GM19467 (cell line): ENCODE results near the gene STAU1.
"Not testable (repeated sequence)": the region's sequence is repeated elsewhere in the genome, so short reads cannot be mapped to it uniquely, and the experiment has no call there.

Experiments used
- ATAC-seq: cut with Tn5 transposase; IDR thresholded peaks from one replicate; pipeline ENCODE4 v1.9.1; 2021; ENCODE audit warnings: mild to moderate bottlenecking, moderate library complexity; ENCODE audit not compliant: unreplicated experiment

The STAU1 gene

GRCh38 chr20:49203746-49204145, 15.6 kb upstream of the STAU1 start:
- no peak for ATAC-seq

- no peak for ATAC-seq
Measured at GRCh38 chr20:49203011-49203410, 14.9 kb upstream of the STAU1 start.

- no peak for ATAC-seq
Measured at GRCh38 chr20:49199729-49200293, 11.7 kb upstream of the STAU1 start.

GRCh38 chr20:49192944-49193518, 4.9 kb upstream of the STAU1 start:
- ATAC-seq, result not testable (repeated sequence)

DNA sequence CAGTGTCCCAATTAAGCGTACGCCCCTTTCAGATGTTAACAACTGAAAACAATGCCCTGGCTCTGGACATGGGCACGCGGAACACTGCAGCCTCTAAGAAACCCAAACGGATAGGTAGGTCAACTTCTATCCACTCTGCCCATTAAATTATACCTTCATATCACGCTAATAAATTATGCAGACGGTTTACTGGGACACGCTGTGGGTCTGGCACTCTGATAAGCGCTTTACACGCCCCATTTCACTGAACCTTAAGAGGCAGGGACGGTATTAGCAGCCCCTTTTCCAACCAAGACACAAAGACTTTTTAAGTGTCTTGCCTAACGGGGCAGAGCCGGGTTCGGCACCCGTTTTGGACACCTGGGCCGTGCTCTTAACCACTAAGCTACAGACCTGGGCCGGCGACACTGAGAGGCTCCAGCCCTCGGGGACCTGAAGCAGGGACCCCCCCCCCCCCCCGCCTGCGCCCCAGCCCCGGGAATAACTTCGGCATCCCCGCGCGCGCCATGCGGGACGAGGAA, 744 bp downstream of the STAU1 start:
- no peak for ATAC-seq

GRCh38 chr20:49186535-49187329, 1.4 kb downstream of the STAU1 start:
- ATAC-seq, result no peak

DNA sequence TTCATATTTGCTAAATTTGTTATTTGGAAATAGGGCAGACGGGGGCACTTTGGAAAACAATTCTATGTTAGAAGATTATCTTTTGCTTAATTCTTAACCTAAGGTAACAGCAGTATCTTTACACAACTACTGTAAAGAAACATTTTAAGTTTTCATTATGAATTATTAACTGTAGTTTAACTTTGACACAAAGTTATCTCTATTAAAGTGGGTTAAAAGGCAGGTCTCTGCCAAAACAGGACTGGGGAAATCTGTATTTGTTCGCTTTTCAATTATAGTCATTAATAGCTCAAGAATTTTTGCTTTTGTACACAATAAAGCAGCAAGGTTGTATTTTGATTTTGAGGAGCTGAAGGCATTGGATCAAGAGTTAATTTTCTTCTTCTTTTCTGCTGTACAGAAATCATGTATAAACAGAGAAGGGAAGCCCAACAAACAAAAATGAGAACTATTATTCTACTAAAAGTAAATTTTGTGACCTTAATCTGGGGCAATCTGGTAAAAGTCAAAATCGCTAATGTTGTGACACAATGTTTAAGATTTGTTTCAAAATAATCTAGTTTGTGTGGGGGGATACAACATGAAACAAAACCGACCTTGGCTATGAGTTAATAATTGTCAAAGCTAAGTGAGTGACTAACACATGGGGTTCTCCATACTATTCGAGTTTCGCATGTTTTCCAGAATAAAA, 2.9 kb downstream of the STAU1 start:
- ATAC-seq, result no peak

GRCh38 chr20:49184691-49185070, 3.5 kb downstream of the STAU1 start:
- ATAC-seq, result no peak

DNA sequence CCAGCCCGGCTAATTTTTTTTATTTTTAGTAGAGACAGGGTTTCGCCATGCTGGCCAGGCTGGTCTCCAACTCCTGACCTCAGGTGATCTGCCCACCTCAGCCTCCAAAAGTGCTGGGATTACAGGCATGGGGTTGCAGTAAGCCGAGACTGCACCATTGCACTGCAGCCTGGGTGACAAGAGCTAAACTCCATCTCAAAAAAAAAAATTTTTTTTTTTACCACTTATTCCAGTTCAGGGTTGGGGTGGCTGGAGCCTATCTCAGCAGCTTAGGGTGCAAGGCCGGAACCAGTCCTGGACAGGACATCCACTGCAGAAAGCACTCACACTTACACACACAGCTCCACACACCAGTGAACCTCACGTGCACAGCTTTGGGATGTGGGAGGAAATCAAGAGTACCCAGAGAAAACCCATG, 4.0 kb downstream of the STAU1 start:
- not testable (repeated sequence) for ATAC-seq

DNA sequence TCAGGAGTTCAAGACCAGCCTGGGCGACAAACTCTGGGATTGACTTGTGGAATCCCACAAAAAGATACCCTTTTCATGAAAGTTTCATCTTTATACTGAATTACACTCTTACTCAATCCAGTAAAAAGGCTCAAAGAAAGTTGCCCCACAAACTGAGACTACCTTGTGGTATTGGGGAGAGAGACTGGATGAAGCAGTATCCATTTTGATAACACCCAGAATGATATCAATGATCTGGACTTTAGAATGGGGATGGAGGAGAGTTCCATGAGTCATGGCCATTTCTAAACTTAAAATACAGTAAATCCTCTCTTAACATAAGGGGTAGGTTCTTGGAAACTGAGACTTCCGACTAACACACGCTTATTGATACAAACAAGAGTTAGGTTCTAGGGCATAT, 4.7 kb downstream of the STAU1 start:
- no peak for ATAC-seq

- no peak for ATAC-seq
Measured at GRCh38 chr20:49181265-49181877, 6.8 kb downstream of the STAU1 start.

DNA sequence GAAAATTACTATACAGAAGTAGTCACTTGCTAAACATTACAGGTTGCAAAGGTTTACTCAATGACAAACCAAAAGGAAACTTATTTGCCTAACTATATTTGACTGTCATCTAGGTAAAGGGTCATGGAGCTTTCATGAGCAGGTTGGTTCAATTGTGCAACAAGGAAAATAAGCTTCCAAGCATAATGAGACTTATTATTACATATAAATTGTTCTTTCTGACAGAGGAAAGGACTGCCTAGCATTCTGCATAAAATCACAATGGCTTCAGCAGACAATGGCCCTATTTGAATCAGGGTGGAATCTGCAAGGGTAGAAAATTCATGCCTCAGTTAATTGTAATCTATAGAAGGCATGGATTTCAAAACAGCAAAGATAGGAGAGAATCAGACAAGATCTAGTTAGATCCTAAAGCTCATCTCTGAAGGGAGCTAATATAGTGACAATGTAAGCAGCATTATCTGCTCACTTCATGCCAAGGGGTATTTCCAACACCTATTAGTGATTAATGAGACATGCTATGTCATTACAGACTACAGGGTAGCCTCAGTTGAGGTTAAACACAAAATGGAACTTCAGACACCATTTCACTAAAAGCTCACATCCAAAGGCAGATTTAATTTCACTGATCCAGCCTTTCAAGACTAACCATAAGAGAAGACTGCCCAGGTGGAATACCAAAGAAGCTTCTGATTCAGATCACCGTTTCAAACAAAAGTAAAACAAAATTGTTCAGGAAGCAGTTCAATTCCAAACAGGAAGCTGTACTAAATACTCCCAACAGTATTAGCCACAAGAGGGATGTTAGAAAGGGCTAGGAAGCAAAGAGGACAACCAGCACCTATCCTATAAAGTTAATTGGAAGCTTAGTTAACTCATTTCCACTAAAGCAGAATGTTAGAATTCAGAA, 8.5 kb downstream of the STAU1 start:
- no peak for ATAC-seq

DNA sequence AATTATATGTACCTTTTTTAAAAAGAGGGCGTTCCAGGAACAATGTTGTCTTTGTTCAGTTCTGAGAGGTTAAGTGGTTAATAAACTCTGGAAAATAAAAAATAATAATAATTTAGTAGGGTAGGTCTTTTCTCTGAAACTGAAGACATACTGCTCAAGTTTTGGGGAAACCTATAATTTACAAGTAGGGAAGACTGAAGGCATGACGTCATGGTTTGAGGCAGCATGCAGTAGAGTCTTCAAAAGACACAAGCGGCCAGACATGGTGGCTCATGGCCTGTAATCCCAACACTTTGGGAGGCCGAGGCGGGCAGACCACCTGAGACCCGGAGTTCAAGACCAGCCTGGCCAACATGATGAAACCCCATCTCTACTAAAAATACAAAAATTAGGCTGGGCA, 14.0 kb downstream of the STAU1 start:
- ATAC-seq, result no peak

DNA sequence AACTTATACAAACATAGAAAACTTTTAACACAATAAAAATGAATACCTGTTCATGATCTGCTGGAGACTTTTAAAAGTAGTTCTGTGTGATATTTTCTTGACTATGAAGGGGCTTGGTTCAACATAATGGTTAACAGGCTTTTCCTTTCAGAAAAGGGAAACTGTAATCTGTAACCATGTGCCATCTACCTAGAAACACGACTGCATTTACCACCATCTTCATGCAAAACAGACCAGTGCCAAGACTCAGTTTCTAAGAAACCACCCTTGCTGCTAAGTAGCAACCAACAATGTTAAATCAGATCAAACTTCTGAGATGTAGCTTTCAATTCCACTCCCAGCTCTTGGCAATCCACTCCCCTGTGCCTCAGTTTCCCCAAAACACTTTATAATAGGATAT, 15.7 kb downstream of the STAU1 start:
- ATAC-seq, result no peak

- ATAC-seq, result no peak
Measured at GRCh38 chr20:49171909-49172308, 16.2 kb downstream of the STAU1 start.

DNA sequence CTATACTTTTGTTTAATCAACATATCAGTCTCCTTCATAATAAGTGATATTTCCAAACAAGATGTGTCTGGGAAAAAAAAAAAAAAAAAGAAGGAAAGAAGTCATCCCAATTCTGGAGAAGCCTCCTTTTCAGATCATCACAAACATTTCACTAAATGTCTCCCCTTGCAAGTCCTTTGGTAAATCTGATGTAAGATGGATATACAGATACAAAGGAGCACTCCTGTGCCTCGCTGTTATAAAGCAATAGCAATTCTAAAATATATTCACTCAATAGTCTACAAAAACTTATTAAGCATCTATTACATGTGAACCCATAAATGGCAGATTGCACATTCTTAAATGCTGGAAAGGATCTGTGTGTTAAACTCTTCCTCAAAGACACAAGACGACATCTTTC, 17.4 kb downstream of the STAU1 start:
- ATAC-seq, result no peak

GRCh38 chr20:49169547-49169946, 18.6 kb downstream of the STAU1 start:
- ATAC-seq, result no peak

GRCh38 chr20:49168864-49169263, 19.3 kb downstream of the STAU1 start:
- ATAC-seq, result not testable (repeated sequence)

GRCh38 chr20:49167811-49168507, 20.2 kb downstream of the STAU1 start:
- ATAC-seq, result no peak
